ENCODE results near the gene ATG16L2. TPM values are rescaled to one million over a fixed set of nuclear protein-coding genes. Genes with fewer than 3 reads are reported as not detected.

ATG16L2 gene
- total and polyA plus RNA-seq, 9 of the 15 experiments (the other 6 are each of a cell fraction or from before 2014, with no cell fraction given) = 0.18 to 11.2 (median 6.2) TPM

GRCh38 chr11:72776844-72777754, 37.1 kb upstream of the ATG16L2 start (continued):
- TF ChIP-seq SRSF9 (IDR thresholded peaks at IDR 0.05; ENCODE audit: borderline replicate concordance, low read depth, low read length) = no peak
- TF ChIP-seq, protein P1, sequence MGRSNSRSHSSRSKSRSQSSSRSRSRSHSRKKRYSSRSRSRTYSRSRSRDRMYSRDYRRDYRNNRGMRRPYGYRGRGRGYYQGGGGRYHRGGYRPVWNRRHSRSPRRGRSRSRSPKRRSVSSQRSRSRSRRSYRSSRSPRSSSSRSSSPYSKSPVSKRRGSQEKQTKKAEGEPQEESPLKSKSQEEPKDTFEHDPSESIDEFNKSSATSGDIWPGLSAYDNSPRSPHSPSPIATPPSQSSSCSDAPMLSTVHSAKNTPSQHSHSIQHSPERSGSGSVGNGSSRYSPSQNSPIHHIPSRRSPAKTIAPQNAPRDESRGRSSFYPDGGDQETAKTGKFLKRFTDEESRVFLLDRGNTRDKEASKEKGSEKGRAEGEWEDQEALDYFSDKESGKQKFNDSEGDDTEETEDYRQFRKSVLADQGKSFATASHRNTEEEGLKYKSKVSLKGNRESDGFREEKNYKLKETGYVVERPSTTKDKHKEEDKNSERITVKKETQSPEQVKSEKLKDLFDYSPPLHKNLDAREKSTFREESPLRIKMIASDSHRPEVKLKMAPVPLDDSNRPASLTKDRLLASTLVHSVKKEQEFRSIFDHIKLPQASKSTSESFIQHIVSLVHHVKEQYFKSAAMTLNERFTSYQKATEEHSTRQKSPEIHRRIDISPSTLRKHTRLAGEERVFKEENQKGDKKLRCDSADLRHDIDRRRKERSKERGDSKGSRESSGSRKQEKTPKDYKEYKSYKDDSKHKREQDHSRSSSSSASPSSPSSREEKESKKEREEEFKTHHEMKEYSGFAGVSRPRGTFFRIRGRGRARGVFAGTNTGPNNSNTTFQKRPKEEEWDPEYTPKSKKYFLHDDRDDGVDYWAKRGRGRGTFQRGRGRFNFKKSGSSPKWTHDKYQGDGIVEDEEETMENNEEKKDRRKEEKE (IDR thresholded peaks at IDR 0.05; ENCODE audit: borderline replicate concordance in 1 of 2, control insufficient read depth in 1 of 2, low read depth in 2 of 2, low read length in 1 of 2) = no peak
- TF ChIP-seq, protein P2, sequence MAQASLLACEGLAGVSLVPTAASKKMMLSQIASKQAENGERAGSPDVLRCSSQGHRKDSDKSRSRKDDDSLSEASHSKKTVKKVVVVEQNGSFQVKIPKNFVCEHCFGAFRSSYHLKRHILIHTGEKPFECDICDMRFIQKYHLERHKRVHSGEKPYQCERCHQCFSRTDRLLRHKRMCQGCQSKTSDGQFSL (CRISPR knock-in tag; IDR thresholded peaks at IDR 0.05) = no peak
- TF ChIP-seq, protein P2 (tag; IDR thresholded peaks at IDR 0.05) = no peak
- TF ChIP-seq ZNF57 (CRISPR knock-in tag; IDR thresholded peaks at IDR 0.05) = no peak
- TF ChIP-seq, protein P3, sequence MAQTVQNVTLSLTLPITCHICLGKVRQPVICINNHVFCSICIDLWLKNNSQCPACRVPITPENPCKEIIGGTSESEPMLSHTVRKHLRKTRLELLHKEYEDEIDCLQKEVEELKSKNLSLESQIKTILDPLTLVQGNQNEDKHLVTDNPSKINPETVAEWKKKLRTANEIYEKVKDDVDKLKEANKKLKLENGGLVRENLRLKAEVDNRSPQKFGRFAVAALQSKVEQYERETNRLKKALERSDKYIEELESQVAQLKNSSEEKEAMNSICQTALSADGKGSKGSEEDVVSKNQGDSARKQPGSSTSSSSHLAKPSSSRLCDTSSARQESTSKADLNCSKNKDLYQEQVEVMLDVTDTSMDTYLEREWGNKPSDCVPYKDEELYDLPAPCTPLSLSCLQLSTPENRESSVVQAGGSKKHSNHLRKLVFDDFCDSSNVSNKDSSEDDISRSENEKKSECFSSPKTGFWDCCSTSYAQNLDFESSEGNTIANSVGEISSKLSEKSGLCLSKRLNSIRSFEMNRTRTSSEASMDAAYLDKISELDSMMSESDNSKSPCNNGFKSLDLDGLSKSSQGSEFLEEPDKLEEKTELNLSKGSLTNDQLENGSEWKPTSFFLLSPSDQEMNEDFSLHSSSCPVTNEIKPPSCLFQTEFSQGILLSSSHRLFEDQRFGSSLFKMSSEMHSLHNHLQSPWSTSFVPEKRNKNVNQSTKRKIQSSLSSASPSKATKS (CRISPR knock-in tag; IDR thresholded peaks at IDR 0.05) = no peak
- TF ChIP-seq ZFP1 (CRISPR knock-in tag; IDR thresholded peaks at IDR 0.05) = no peak
- TF ChIP-seq, protein P4, sequence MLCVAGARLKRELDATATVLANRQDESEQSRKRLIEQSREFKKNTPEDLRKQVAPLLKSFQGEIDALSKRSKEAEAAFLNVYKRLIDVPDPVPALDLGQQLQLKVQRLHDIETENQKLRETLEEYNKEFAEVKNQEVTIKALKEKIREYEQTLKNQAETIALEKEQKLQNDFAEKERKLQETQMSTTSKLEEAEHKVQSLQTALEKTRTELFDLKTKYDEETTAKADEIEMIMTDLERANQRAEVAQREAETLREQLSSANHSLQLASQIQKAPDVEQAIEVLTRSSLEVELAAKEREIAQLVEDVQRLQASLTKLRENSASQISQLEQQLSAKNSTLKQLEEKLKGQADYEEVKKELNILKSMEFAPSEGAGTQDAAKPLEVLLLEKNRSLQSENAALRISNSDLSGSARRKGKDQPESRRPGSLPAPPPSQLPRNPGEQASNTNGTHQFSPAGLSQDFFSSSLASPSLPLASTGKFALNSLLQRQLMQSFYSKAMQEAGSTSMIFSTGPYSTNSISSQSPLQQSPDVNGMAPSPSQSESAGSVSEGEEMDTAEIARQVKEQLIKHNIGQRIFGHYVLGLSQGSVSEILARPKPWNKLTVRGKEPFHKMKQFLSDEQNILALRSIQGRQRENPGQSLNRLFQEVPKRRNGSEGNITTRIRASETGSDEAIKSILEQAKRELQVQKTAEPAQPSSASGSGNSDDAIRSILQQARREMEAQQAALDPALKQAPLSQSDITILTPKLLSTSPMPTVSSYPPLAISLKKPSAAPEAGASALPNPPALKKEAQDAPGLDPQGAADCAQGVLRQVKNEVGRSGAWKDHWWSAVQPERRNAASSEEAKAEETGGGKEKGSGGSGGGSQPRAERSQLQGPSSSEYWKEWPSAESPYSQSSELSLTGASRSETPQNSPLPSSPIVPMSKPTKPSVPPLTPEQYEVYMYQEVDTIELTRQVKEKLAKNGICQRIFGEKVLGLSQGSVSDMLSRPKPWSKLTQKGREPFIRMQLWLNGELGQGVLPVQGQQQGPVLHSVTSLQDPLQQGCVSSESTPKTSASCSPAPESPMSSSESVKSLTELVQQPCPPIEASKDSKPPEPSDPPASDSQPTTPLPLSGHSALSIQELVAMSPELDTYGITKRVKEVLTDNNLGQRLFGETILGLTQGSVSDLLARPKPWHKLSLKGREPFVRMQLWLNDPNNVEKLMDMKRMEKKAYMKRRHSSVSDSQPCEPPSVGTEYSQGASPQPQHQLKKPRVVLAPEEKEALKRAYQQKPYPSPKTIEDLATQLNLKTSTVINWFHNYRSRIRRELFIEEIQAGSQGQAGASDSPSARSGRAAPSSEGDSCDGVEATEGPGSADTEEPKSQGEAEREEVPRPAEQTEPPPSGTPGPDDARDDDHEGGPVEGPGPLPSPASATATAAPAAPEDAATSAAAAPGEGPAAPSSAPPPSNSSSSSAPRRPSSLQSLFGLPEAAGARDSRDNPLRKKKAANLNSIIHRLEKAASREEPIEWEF (CRISPR knock-in tag; IDR thresholded peaks at IDR 0.05) = no peak
- no peak for TF ChIP-seq XRCC4 (IDR thresholded peaks at IDR 0.05; ENCODE audit: extremely low read depth, insufficient read depth, insufficient read length)
- TF ChIP-seq, protein P5, sequence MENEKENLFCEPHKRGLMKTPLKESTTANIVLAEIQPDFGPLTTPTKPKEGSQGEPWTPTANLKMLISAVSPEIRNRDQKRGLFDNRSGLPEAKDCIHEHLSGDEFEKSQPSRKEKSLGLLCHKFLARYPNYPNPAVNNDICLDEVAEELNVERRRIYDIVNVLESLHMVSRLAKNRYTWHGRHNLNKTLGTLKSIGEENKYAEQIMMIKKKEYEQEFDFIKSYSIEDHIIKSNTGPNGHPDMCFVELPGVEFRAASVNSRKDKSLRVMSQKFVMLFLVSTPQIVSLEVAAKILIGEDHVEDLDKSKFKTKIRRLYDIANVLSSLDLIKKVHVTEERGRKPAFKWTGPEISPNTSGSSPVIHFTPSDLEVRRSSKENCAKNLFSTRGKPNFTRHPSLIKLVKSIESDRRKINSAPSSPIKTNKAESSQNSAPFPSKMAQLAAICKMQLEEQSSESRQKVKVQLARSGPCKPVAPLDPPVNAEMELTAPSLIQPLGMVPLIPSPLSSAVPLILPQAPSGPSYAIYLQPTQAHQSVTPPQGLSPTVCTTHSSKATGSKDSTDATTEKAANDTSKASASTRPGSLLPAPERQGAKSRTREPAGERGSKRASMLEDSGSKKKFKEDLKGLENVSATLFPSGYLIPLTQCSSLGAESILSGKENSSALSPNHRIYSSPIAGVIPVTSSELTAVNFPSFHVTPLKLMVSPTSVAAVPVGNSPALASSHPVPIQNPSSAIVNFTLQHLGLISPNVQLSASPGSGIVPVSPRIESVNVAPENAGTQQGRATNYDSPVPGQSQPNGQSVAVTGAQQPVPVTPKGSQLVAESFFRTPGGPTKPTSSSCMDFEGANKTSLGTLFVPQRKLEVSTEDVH (IDR thresholded peaks at IDR 0.05; ENCODE audit: low read depth, partially characterized antibody) = no peak

All from K562 (cell line).